CD14-positive monocyte (primary cell): Measurements from ENCODE around the gene RHBG. TPM values are rescaled to one million over a fixed set of nuclear protein-coding genes. Genes with fewer than 3 reads are reported as not detected.
A peak's percentile ranks its signal among the peaks of the same experiment; 100 is the strongest.

Source experiments
- DNase-seq, 3 donors: peaks; one replicate each; pipeline ENCODE4 v3.0.0-alpha.2; 2011 to 2022
- H2AFZ ChIP-seq: 2 replicates; pipeline ENCODE4 v1.6.0; 2012; ENCODE audit warnings: mild to moderate bottlenecking, low read depth, low read length, inconsistent platforms; ENCODE audit not compliant: insufficient read depth, poor library complexity, severe bottlenecking
- H3K27ac ChIP-seq, 2 donors: 1 replicate in 1 of 2; 2 replicates in 1 of 2; pipeline ENCODE4 v1.5.1; 2012 to 2013; ENCODE audit warnings: low read length in 2 of 2, control low read depth in 1 of 2, inconsistent platforms in 1 of 2, low read depth in 1 of 2, mild to moderate bottlenecking in 1 of 2
- H3K27me3 ChIP-seq, 2 donors: one replicate each; pipeline versions ENCODE4 v1.6.0 to v1.6.1; 2011 to 2013; ENCODE audit warnings: low read length in 2 of 2; ENCODE audit not compliant: control insufficient read depth in 2 of 2, insufficient read depth in 2 of 2
- H3K36me3 ChIP-seq, 2 donors: replicated peaks in 1 of 2; 1 replicate in 1 of 2; 2 replicates in 1 of 2; pipeline versions ENCODE4 v1.5.1 to v1.6.1; 2012 to 2013; ENCODE audit warnings: low read length in 2 of 2, control low read depth in 1 of 2, inconsistent platforms in 1 of 2, mild to moderate bottlenecking in 1 of 2; ENCODE audit not compliant: insufficient read depth in 2 of 2, control insufficient read depth in 1 of 2
- H3K4me1 ChIP-seq, 2 donors: 1 replicate in 1 of 2; 2 replicates in 1 of 2; pipeline versions ENCODE4 v1.5.1 to v1.6.1; 2012 to 2013; ENCODE audit warnings: low read length in 2 of 2, control low read depth in 1 of 2, inconsistent platforms in 1 of 2, mild to moderate bottlenecking in 1 of 2, moderate library complexity in 1 of 2; ENCODE audit not compliant: insufficient read depth in 2 of 2, control insufficient read depth in 1 of 2
- H3K4me2 ChIP-seq: replicated peaks from 2 replicates; pipeline ENCODE3; 2012; ENCODE audit warnings: low read length, moderate library complexity, mild to moderate bottlenecking; ENCODE audit not compliant: poor library complexity, severe bottlenecking; ENCODE audit errors: extremely low read depth
- H3K4me3 ChIP-seq, 3 experiments: fragments of 200-600 bp in 1 of 3; sonication (generic) in 1 of 3; replicated peaks in 1 of 3; 1 replicate in 2 of 3; 2 replicates in 1 of 3; pipeline ENCODE4 v1.5.1; 2011 to 2013; ENCODE audit warnings: low read length in 3 of 3, mild to moderate bottlenecking in 3 of 3, control low read depth in 2 of 3, low read depth in 2 of 3, inconsistent platforms in 1 of 3, moderate library complexity in 1 of 3
- H3K79me2 ChIP-seq: 2 replicates; pipeline ENCODE4 v1.6.0; 2012; ENCODE audit warnings: mild to moderate bottlenecking, control low read depth, inconsistent platforms, low read length, moderate library complexity; ENCODE audit not compliant: insufficient read depth
- H3K9ac ChIP-seq: 2 replicates; pipeline ENCODE4 v1.6.0; 2017; ENCODE audit warnings: low read length, mild to moderate bottlenecking; ENCODE audit not compliant: insufficient read depth, poor library complexity, severe bottlenecking
- H3K9me3 ChIP-seq, 2 donors: replicated peaks in 1 of 2; 1 replicate in 1 of 2; 2 replicates in 1 of 2; pipeline versions ENCODE4 v1.5.1 to v1.6.1; 2012 to 2013; ENCODE audit warnings: low read length in 2 of 2, control low read depth in 1 of 2; ENCODE audit not compliant: control insufficient read depth in 1 of 2, insufficient read depth in 1 of 2
- H4K20me1 ChIP-seq: 2 replicates; pipeline ENCODE4 v1.6.0; 2012; ENCODE audit warnings: mild to moderate bottlenecking, low read length, control low read depth, moderate library complexity; ENCODE audit not compliant: insufficient read depth
- H3K27ac Mint-ChIP-seq, 7 donors: one replicate each; pipeline ENCODE4 v1.8.0; 2020; ENCODE audit warnings: mild to moderate bottlenecking in 7 of 7, mixed read lengths in 7 of 7, moderate library complexity in 6 of 7, inconsistent platforms in 2 of 7
- H3K27me3 Mint-ChIP-seq, 3 donors: one replicate each; pipeline ENCODE4 v1.8.0; 2021 to 2022; ENCODE audit warnings: low read depth in 3 of 3, mild to moderate bottlenecking in 3 of 3, mixed read lengths in 3 of 3, moderate library complexity in 3 of 3, inconsistent platforms in 1 of 3
- H3K36me3 Mint-ChIP-seq, 2 donors: one replicate each; pipeline ENCODE4 v1.8.0; 2020; ENCODE audit warnings: mixed read lengths in 2 of 2, inconsistent platforms in 1 of 2, mild to moderate bottlenecking in 1 of 2
- H3K4me1 Mint-ChIP-seq: one replicate; pipeline ENCODE4 v1.8.0; 2020; ENCODE audit warnings: mild to moderate bottlenecking, mixed read lengths
- H3K4me3 Mint-ChIP-seq, 2 donors: one replicate each; pipeline ENCODE4 v1.8.0; 2020; ENCODE audit warnings: mild to moderate bottlenecking in 2 of 2, mixed read lengths in 2 of 2, moderate library complexity in 1 of 2
- H3K9me3 Mint-ChIP-seq, 7 donors: one replicate each; pipeline ENCODE4 v1.8.0; 2020 to 2022; ENCODE audit warnings: mixed read lengths in 7 of 7, mild to moderate bottlenecking in 6 of 7, moderate library complexity in 6 of 7, inconsistent platforms in 2 of 7
- CTCF ChIP-seq: fragments of 200-600 bp; IDR thresholded peaks from one replicate; pipeline ENCODE4 v1.8.0; 2022; ENCODE audit warnings: antibody characterized with exemption, mild to moderate bottlenecking
- WGBS: methylation state at CpG from one replicate; pipeline ENCODE4 v1.1.5; 2013; ENCODE audit warnings: missing lambda C conversion rate; ENCODE audit not compliant: insufficient coverage; 5-methylcytosine and 5-hydroxymethylcytosine counted together
- intact Hi-C, 2 donors: fragments of 100-400 bp; cut with micrococcal nuclease; formaldehyde crosslinking; loops; one replicate each; pipeline versions ENCODE4 v1.15.0 to v1.15.1; 2023
- polyA plus RNA-seq, 3 donors: library from polyadenylated mRNA; depleted of rRNA in 1 of 3; unstranded in 2 of 3; stranded (reverse) in 1 of 3; fragments of 300-500 nt in 2 of 3; fragments of >200 nt in 1 of 3; fragmentation: Illumina TruSeq in 2 of 3; gene quantifications; 1 replicate in 2 of 3; 2 replicates in 1 of 3; pipeline ENCODE4 v1.2.3, GENCODE V29; 2012 to 2021

The RHBG gene
- polyA plus RNA-seq, 3 donors: 0.08 TPM; not detected in 2

DNA sequence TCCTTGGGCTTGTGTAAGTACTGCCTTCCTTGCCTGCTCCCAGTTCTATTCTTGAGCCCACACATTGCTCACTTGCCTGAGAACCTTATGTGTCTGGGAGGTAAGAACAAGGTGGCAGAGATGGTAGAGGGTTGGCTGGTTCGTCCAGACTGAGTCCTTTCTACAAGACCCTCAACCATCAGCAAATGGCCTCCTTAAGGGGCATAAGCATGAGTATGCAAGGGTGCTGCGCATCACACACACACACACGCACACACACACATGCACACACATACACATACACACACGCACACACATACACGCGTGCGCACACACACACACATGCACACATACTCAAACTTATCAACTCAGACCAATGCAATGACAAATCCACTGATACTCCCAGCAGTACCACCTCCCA lies 56.9 kb downstream of the RHBG start:
- WGBS: 98% methylated on average over 6 of the region's 7 CpGs
- Histone ChIP-seq H3K36me3 (no peaks in the 10 kb centered on the region), H3K4me2 (no peak overlapping the region), H3K9ac (no peak overlapping the region), H3K79me2 (no peaks in the 10 kb centered on the region), H4K20me1 (no peaks in the 10 kb centered on the region), H3K27me3 (peaks cover 88 to 100% of the 10 kb centered on the region in 2 donors), H2AFZ (no peak overlapping the region), H3K4me3 (no peak overlapping the region), H3K4me1 (peaks cover 11 to 12% of the 10 kb centered on the region in 2 donors), H3K27ac (no peak overlapping the region), H3K9me3 (peaks cover 0 to 53% of the 10 kb centered on the region in 2 donors)
- intact Hi-C loops: no loop called here
- H3K27me3 Mint-ChIP-seq: peaks cover 93 to 99% (median 96%) of the 10 kb centered on the region in 3 donors
- H3K9me3 Mint-ChIP-seq: peaks cover 0 to 20% (median 9%) of the 10 kb centered on the region in 7 donors
- DNase-seq: no peak
- H3K27ac Mint-ChIP-seq: no peak overlapping the region
- peaks cover 0 to 7% of the 10 kb centered on the region in 2 donors for H3K36me3 Mint-ChIP-seq
- H3K4me1 Mint-ChIP-seq: peaks cover 10% of the 10 kb centered on the region
- H3K4me3 Mint-ChIP-seq: peak overlapping the region in 1 of 2 donors; percentile 27
- TF ChIP-seq CTCF: no peak

DNA sequence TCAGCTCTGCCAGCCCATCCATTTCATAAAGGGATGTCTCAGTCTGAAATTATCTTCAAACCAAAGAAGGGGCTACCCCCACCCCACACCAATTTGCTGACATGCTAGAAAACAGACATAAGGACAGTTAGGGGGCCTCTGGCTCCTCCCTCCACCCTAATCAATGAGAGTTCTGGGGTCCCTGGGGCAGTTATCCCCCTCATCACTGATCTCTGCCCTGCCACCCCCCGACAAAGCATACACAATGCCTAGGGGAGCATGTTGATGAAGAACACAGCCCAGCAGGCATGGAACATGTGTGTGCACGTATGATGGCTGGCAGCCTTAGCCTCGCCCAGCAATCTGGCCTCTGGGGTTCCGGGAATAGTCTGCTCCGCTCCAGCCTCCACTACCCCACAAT lies 58.9 kb downstream of the RHBG start:
- Histone ChIP-seq H3K27me3 (peaks cover 95 to 100% of the 10 kb centered on the region in 2 donors), H2AFZ (no peak overlapping the region), H3K36me3 (no peaks in the 10 kb centered on the region), H3K9ac (no peak overlapping the region), H3K79me2 (no peaks in the 10 kb centered on the region), H3K9me3 (peaks cover 0 to 52% of the 10 kb centered on the region in 2 donors), H4K20me1 (no peaks in the 10 kb centered on the region), H3K27ac (no peak overlapping the region), H3K4me2 (no peak overlapping the region), H3K4me1 (no peaks in the 10 kb centered on the region), H3K4me3 (no peak overlapping the region)
- H3K9me3 Mint-ChIP-seq: peaks cover 0 to 14% (median 3%) of the 10 kb centered on the region in 7 donors
- peaks cover 96 to 99% (median 98%) of the 10 kb centered on the region in 3 donors for H3K27me3 Mint-ChIP-seq
- DNase-seq: no peak
- intact Hi-C loops: no loop called here
- no CpG with 5 or more reads among the region's 5 CpGs for WGBS
- H3K4me1 Mint-ChIP-seq: no peaks in the 10 kb centered on the region
- no peak for TF ChIP-seq CTCF
- peak overlapping the region in 1 of 7 donors; percentile 70 for H3K27ac Mint-ChIP-seq
- H3K4me3 Mint-ChIP-seq: peak overlapping the region in 1 of 2 donors; percentile 78
- H3K36me3 Mint-ChIP-seq: peaks cover 0 to 4% of the 10 kb centered on the region in 2 donors
